SU-DHL-6 (cell line): Measurements from ENCODE around the gene RAD51D.

ENCODE experiments used
- H2AFZ ChIP-seq: fragments of 200-600 bp; sonication (generic); 2 replicates; pipeline ENCODE4 v1.6.1; 2014; ENCODE audit warnings: low read depth, mild to moderate bottlenecking, moderate library complexity, mixed read lengths, antibody characterized with exemption, low read length; ENCODE audit not compliant: severe bottlenecking
- H3F3A ChIP-seq: fragments of 200-600 bp; shearing (Covaris generic); 2 replicates; pipeline ENCODE4 v1.6.0; 2016; ENCODE audit warnings: antibody characterized with exemption, mild to moderate bottlenecking; ENCODE audit not compliant: insufficient read depth
- H3K27ac ChIP-seq: fragments of 200-600 bp; sonication (generic); 2 replicates; pipeline ENCODE4 v1.5.1; 2016; ENCODE audit warnings: low read depth, mild to moderate bottlenecking, low read length, moderate library complexity, mixed read lengths
- H3K27me3 ChIP-seq: fragments of 200-600 bp; sonication (generic), shearing (Covaris generic); 2 replicates; pipeline ENCODE4 v1.6.0; 2014; ENCODE audit warnings: mild to moderate bottlenecking, low read length
- H3K36me3 ChIP-seq: fragments of 200-600 bp; sonication (generic); 2 replicates; pipeline ENCODE4 v1.6.1; 2014; ENCODE audit warnings: mild to moderate bottlenecking, low read length, mixed read lengths
- H3K4me2 ChIP-seq: fragments of 300-600, 200-600 bp; shearing (Covaris generic), sonication (generic); 2 replicates; pipeline ENCODE4 v1.6.0; 2014; ENCODE audit warnings: low read length, low read depth, mild to moderate bottlenecking; ENCODE audit not compliant: poor library complexity, severe bottlenecking
- H3K4me3 ChIP-seq: fragments of 200-600 bp; sonication (generic); 2 replicates; pipeline ENCODE4 v1.5.1; 2014; ENCODE audit warnings: antibody characterized with exemption, low read length, mild to moderate bottlenecking, mixed read lengths; ENCODE audit not compliant: insufficient read depth, poor library complexity, severe bottlenecking
- H3K79me2 ChIP-seq: fragments of 200-600 bp; sonication (generic); 2 replicates; pipeline ENCODE4 v1.6.1; 2014; ENCODE audit warnings: mild to moderate bottlenecking, low read length, moderate library complexity; ENCODE audit not compliant: insufficient read depth
- H3K9ac ChIP-seq: fragments of 200-600 bp; sonication (generic); 2 replicates; pipeline ENCODE4 v1.7.0; 2014; ENCODE audit warnings: mild to moderate bottlenecking, low read length
- H3K9me2 ChIP-seq: fragments of 200-600 bp; sonication (generic); replicated peaks from 2 replicates; pipeline ENCODE4 v1.6.1; 2014; ENCODE audit warnings: low read length; ENCODE audit not compliant: insufficient read depth
- H3K9me3 ChIP-seq: fragments of 200-600 bp; sonication (generic); 2 replicates; pipeline ENCODE4 v1.6.1; 2014; ENCODE audit warnings: low read length, mixed read lengths; ENCODE audit not compliant: insufficient read depth
- H4K20me1 ChIP-seq: fragments of 200-600 bp; sonication (generic); 2 replicates; pipeline ENCODE4 v1.6.1; 2014; ENCODE audit warnings: low read depth, mild to moderate bottlenecking, antibody characterized with exemption, low read length, moderate library complexity, mixed read lengths
- CTCF ChIP-seq: fragments of 200-600 bp; sonication (generic); IDR thresholded peaks from one replicate; pipeline ENCODE4 v1.5.1; 2017; ENCODE audit warnings: antibody characterized with exemption, mild to moderate bottlenecking, low read length, moderate library complexity; ENCODE audit not compliant: insufficient read depth, poor library complexity, severe bottlenecking
- EZH2phosphoT487 ChIP-seq: fragments of 200-600 bp; sonication (generic), shearing (Covaris generic); conservative IDR thresholded peaks from 2 replicates; pipeline ENCODE4 v1.6.1; 2018; ENCODE audit warnings: mild to moderate bottlenecking, antibody characterized with exemption, low read length, moderate library complexity, mixed read lengths

RAD51D gene

GRCh38 chr17:35089586-35090296 lies 29.9 kb downstream of the RAD51D start:
- H3K27me3 ChIP-seq: no peaks in the 10 kb centered on the region
- H3F3A ChIP-seq: 0 out of 2 replicates have a peak, but pooled peaks cover 9% of the 10 kb centered on the region
- H3K27ac ChIP-seq: no peak overlapping the region; the same call in 1 of the 2 replicates
- peak overlapping the region; percentile 48 for H3K9ac ChIP-seq
- no peaks in the 10 kb centered on the region for H3K9me2 ChIP-seq
- no peaks in the 10 kb centered on the region for H3K36me3 ChIP-seq
- no peaks in the 10 kb centered on the region for H3K9me3 ChIP-seq
- no peaks in the 10 kb centered on the region for H3K79me2 ChIP-seq
- TF ChIP-seq EZH2phosphoT487 (no peak), CTCF (no peak)
- no peaks in the 10 kb centered on the region for H4K20me1 ChIP-seq
- peak overlapping the region; percentile 26 for H3K4me3 ChIP-seq
- peak overlapping the region; percentile 49 for H3K4me2 ChIP-seq
- H2AFZ ChIP-seq: peak overlapping the region; percentile 87

- Histone ChIP-seq H3K9me3 (no peaks in the 10 kb centered on the region), H3K9me2 (no peaks in the 10 kb centered on the region), H2AFZ (peak overlapping the region; percentile 87), H3K9ac (peak overlapping the region; percentile 85), H3K4me3 (peak overlapping the region; percentile 81), H3K4me2 (peak overlapping the region; percentile 75), H3F3A (0 out of 2 replicates have a peak, but pooled peaks cover 9% of the 10 kb centered on the region), H3K79me2 (no peaks in the 10 kb centered on the region), H4K20me1 (no peaks in the 10 kb centered on the region), H3K36me3 (no peaks in the 10 kb centered on the region), H3K27me3 (no peaks in the 10 kb centered on the region), H3K27ac (peak overlapping the region; percentile 29; the same call in 1 of the 2 replicates)
- peak; percentile 62 for TF ChIP-seq CTCF
- no peak for TF ChIP-seq EZH2phosphoT487
Observed at GRCh38 chr17:35088881-35089585, 30.6 kb downstream of the RAD51D start.

- H3K9ac ChIP-seq: peak overlapping the region; percentile 85
- H3K27me3 ChIP-seq: no peaks in the 10 kb centered on the region
- 0 out of 2 replicates have a peak, but pooled peaks cover 5% of the 10 kb centered on the region for H3F3A ChIP-seq
- TF ChIP-seq EZH2phosphoT487: no peak
- no peak for TF ChIP-seq CTCF
- no peak overlapping the region for H3K27ac ChIP-seq
- no peaks in the 10 kb centered on the region for H3K9me2 ChIP-seq
- H2AFZ ChIP-seq: peak overlapping the region; percentile 83
- H4K20me1 ChIP-seq: no peaks in the 10 kb centered on the region
- peak overlapping the region; percentile 81 for H3K4me3 ChIP-seq
- no peaks in the 10 kb centered on the region for H3K9me3 ChIP-seq
- H3K4me2 ChIP-seq: peak overlapping the region; percentile 75
- H3K36me3 ChIP-seq: no peaks in the 10 kb centered on the region
- no peaks in the 10 kb centered on the region for H3K79me2 ChIP-seq
Observed at GRCh38 chr17:35088356-35088880, 31.2 kb downstream of the RAD51D start.
